Measurements from ENCODE around the gene KIF3A.

Gene KIF3A

DNA sequence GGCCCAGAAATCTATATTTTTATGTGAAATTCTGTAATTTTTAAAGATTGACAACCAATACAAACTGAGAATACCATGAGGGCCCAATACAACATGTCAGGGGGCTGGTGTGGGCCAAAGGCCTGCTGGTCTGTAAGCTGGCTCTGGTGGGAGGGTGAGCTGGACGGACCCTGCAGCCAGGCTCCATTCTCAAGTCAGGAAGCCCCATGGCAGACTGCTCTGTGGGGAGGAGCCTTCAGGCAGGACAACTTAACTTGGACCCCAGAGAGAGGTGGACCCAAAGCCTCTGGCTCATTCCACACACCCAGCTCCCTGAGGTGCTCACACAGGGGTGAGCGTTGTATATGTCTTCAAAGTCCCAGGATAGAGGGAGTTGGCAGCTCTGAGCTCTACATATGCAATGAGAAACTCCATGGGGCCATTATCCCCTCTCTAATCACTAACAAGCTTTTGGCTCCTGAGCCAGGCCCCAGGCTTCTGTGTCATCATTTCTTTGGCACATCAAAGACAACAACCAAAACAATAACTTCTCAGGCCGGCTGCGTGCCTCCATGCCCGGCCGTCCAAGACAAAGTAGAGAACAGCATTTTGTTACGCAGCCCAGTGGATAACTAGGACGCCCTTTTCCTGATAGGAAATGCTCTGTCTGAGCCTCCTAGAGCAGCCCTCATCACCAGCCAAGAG lies 33.3 kb upstream of the KIF3A start:
- no peak for DNase-seq (ENCODE audit: low read depth)

DNA sequence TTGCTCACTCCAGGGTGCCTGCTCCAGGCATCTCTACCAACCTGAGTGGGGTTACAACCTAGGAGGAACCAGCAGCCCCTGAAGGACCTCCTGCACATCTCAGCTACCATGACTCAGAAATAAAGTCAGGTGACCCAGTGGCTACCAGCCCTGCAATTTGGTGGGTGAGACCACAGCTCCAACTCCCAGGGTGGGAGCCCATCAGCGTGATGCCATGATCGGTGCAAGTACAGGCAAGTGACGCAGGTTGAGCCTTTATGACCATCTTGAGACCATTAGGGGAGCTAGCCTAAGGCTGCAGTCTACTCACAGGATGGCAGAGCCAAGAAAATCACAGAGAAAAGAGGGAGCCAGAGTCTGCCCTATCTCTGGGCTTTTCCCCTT lies 31.1 kb upstream of the KIF3A start:
- no peak for DNase-seq (ENCODE audit: low read depth)

DNA sequence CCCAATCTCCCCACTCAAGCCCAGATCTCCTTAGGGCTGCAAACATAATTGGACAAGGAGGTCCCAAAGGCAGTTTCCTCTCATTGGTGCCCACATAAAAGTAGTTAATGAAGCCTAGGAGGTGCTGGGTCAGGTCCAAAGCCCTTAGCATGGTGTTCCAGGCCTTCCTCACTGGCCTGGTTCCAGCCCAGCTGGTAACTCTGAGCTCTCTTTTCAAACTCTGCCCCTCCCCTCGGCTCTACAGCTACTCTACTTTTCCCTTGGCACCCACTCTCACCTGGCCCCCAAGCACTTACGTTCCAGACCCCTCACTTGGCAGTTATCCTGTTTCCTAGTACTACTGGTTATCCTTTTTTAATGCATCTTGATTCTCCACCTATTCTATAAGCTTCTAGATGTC lies 29.8 kb upstream of the KIF3A start:
- DNase-seq (ENCODE audit: low read depth): no peak

DNA sequence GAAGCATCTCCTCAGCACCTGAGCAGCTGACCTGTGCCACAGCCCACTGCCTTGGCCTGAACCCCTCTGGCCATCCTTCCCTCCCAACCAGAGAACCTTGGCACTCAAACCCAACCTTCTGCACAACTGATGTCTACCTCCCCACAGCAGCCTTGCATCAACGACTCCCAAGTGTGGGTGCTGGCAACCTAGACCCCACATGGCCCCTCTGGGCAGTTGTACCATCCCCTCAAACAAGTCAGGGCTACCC lies 29.4 kb upstream of the KIF3A start:
- DNase-seq (ENCODE audit: low read depth): no peak

DNA sequence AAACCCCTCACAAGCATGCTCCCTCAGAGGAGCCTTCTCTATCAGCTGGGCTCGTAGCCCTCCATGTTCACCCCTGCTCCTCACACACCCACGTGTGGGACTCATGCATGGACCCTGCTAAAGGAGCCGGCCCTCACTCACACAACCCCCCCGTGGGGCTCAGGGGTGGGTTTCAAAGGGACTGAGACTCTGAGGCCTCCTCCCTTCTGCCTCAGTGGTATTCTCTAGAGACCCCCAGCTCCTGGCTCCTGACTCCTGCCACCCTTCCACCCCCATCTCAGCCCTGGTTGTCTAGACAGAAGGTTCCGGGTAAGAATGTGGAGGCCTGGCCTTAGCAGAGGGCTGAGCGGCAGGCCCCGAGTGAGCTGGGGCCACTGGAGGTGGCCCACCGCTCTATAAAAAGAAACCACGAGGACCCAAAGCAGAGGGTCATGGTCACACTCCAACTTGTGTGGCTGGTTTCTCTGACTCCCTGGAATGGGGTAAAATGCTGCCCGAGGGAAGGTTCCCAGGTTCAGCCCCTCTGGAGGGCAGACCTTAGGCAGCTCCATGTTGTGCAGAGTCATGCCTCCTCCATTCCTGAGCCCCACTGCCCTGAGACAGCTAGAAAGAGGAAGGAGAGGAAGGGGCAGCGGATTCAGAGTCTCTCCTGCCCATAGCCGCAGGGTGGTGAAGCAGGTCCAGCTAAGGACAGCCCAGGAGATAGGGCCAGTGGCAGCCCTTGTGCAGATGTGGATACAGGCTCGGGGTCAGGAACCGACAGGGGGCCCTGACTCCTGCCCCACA lies 28.9 kb upstream of the KIF3A start:
- DNase-seq (ENCODE audit: low read depth): no peak

DNA sequence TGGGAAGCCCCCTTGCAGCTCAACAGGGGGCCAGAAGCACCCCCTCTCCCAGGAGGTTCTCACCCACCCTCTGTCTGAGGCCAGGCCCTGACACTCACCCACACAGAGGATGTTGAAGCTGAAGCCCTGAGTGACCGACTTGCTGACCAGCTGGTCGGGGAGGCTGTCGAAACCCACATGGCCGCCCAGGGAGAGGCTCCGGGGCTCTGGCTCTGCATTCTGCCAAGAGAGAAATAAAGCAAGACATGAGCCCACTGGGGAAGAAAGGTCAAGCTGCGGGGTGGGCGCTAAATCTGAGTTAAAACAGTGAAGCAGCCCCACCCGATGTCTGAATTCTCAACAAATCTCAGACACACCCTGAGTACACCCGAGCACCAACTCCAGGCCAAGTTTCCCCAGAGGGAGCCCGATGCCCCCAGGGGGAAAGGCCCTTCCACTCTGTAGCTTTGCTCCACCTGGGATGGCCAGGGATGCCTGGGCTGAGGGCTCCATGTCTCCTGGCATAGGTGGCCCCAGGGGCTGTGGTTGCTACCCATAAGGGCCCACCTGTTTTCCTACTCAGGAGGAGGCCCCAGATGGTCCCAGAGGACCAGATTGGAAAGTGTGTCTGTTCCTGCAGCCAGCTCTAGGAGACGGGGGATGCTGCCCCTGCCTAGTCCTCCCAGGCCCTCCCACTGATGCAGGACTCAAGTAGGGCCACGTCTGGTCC lies 28.1 kb upstream of the KIF3A start:
- DNase-seq (ENCODE audit: low read depth): no peak

- no peak for DNase-seq (ENCODE audit: low read depth)
Measured at GRCh38 chr5:132764671-132765238, 27.4 kb upstream of the KIF3A start.

DNA sequence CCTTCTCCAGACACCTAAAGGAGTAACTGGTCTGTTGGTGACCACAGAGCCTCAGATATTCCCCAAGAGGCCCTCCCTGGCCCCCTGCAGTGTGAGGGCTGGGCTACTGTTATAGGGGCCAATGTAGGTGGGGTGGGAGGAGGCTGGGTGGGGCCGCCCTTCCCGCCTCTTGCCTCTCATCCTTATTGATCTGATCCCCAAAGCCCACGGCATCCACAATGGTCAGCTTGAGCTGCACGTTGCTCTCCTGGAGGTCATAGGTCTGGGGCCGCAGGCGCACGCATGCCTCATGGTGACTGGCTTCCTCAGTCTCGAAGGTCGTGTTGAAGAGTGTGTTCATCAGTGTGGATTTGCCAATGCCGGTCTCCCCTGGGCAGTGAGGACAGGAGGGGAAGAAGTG lies 26.7 kb upstream of the KIF3A start:
- DNase-seq (ENCODE audit: low read depth): no peak

DNA sequence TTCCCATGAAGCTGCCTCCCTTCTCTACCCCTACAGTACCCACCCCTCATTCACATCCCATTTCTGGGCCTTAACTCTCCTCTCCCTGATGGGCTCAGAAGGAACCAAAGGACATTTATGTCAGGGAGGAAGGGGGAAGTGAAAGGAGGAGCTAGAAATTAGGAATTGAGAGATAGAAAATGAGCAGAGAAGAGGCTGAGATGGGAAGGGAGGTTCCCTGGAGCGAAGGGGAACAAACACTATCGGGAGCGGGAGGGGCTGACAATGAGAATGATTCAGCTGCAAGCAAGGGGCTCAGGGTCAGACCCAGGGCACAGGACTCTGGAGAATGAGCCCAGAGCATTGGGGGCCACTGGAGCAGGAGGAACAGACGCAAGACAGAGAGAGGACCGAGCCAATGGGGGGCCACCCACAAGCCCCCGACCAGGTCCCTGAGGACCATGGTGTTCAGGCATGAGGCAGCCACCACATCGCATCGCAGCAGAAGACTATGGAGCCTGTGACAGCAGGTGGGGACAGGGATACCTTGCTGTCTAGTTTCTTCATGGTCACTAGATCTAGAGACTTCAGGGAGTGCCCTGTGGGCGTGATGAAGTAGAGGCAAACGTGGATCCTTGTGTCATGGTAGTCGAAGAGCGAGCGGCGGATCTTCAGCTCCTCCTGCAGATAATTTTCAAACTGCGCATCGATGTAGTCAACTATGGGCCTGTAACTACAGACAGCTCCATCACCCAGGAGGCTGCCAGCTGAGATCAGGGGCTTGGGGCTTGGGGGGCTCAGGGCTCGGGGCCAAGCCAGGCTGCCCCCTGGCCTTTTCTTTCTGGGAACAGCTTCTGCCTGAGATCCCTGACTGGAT lies 26.1 kb upstream of the KIF3A start:
- no peak for DNase-seq (ENCODE audit: low read depth)

DNA sequence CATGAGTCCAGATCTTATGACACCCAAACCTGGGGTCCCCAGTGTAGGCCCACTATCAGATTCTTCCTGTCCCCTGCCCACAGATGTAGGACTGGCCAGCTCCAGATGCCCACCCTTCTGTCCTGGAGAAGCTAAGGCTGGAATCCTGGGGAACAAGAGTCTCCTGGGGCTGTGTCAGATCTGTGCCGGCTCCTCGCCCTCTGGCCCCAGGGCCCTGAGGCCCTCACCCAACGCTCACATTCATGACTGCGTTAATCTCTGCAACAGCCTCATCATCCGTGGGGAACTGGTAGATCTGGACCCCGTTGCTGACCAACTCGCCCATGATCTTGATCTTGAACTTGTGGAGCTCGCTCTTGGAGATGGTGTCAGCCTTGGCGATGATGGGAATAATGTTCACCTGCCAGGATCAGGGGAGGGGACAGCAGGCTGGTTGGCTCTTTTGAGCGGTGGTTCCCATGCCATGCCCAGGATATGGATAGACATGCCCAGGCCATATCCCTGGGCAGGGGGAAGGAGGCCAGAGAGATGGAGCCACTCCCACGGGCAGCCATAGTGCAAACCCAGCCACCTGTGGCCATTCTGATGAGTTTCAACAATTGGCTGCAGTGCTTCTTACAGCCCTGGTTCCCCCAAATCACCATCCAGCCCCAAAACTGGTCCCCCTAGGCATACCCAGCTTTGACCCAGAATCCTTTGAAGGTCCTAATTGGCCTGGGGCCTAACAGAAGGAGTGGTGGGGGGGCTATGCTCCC lies 25.1 kb upstream of the KIF3A start:
- DNase-seq (ENCODE audit: low read depth): no peak

- no peak for DNase-seq (ENCODE audit: low read depth)
Measured at GRCh38 chr5:132761321-132762240, 24.2 kb upstream of the KIF3A start.

DNA sequence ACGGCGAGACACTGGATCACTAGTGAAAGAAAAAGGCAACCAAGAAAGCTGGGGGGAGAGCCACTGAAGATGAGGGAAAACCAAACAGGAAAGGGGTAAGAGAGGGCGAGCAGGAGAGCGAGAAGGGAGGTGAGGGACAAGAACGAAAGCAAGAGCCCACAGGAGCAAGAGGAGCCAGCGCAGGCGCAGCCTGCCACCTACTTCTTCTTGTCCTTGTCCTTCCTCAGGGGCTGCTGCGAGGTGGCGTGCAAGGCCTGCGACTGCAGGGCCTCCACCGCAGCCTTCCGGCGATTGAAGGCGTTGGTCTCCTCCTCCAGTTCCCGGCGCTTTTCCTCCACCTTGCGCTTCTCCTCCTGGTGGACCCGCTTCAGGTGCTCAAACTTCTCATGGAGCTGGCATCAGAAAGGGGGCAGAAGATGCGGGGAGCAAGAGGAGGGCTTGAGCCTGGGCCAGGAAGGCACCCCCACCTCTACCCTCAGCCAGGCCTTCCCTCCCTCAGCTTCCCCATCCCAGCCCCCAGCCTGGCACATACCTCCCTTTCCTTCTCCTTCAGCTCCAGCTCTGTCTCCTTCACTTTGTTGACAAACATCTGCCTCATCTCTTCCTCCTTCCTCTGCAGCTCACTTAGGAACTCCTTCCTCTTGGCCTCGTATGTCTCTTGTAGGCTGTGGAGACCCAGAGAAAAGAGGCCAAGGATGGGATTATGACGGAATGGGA lies 23.4 kb upstream of the KIF3A start:
- no peak for DNase-seq (ENCODE audit: low read depth)

- DNase-seq (ENCODE audit: low read depth): no peak
Measured at GRCh38 chr5:132760049-132760420, 22.7 kb upstream of the KIF3A start.

DNA sequence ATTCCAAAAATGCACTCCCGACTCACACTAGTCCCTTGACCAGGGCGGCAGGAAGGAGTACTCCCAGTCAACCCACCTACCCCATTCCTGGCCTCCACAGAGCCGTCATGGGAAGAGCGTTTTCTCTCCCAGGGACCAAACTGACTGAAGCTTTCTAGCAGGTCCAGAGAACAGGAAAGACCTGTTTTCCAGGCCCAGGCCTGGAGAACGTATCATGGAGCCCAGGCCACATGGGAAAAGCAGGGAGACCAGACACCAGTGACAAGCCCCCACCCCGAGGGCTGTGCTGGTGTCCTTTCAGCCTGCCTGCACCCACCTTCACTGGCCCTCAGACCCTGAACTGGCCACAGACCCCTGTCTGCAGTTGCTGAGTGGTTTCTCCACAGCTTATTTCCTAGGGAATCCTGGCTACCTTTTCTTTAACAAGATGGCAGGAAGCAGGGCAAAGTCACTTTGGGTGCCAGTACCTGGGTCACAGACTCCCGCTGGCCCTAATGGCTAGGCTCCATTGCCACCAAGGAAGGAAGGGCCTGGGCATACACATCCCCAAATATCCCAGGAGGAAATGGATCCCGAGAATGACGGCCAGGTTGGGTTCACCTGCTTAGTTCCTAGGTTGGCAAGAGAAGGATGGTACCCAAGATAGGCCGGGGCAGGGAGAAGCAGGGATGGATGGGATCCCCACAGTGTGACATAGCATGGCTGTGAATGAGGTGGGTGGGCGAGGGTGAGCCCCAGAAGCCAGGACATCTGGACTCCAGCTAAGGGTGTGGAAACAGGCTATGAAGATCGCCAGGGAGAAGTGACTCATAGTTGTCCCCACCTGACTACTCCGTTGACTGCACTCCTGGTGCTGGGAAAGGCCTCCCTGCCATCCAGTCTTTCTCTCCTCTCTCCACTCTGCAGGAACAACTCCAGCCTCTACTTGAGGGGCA lies 22.0 kb upstream of the KIF3A start:
- no peak for DNase-seq (ENCODE audit: low read depth)

DNA sequence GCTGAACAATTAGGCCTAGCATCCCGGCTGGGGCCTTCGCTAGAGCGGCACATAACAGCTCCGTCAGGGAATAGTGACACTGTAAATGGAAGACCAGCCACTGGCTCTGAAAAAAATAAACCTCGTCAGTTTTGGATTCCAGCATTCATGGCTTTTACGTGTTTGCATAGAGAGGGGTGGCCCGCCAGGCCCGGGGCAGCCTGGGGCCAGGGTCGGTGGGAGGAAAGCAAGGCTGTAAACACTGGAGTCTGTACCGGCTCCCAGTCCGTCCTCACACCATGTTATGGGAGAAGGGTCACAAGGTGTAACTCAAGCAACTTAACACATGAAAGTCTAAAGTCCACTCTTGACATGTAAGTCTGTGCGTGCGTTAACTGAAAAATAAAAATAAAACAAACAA lies 21.1 kb upstream of the KIF3A start:
- no peak for DNase-seq (ENCODE audit: low read depth)

DNA sequence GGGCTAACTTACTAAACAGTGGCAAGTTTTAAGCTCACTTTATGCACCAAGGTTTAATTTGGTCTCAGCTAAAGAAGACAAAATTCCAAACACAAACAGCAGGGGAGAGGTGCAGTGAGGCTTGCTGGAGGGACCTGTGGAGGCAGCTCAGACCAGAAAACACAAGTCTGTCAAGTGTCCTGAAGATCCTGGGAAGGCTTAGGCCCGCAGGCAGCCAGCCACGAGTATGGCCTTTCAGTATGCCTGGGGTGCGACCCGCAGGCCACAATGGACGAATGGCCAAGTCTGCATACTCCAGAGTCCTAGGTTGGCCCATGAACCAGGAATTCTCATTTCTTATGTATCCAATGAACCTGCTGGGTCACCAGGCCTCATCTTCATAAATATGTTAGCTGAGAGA lies 19.2 kb upstream of the KIF3A start:
- DNase-seq (ENCODE audit: low read depth): no peak

DNA sequence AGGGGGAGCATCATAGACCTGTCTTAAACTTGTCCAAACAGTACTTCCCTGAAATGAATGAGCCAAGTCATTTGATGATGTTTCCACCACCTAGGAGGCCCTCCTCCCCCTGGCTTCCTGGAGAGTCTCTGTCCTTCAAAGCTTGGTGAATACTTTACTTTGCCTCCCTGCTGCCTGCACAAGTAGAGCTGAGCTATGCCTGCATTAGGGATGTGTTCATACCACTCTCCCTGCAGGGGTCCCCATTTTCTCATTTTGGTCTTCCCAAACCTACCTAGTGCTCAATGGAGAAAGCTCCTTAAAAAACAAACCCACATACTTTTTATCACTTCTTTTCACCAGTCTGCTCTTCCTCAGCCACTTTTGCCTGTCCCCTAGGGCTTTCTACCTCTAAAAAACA lies 17.6 kb upstream of the KIF3A start:
- DNase-seq (ENCODE audit: low read depth): no peak

DNA sequence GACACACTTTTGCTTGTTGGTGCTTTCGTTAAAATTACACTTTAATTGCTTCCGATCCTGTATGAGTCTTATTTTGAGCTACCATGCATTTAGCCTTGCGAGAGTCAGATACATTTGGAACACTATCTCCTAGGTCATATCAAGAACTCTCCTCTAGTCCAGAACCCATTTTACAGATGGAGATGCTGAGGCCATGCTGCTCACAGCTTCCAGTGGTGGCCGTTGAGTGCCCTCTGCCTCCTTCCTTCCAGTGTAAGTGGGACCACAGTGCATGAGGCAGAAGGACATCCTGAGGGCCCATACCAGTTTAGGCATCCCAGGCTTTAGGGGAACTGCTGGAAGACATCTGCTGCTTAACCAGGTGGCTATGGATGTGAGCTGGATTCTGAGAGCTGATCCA lies 16.8 kb upstream of the KIF3A start:
- no peak for DNase-seq (ENCODE audit: low read depth)
